ENCODE measurements around the gene FRMD1. TPM values are rescaled to one million over a fixed set of nuclear protein-coding genes. Genes with fewer than 3 reads are reported as not detected.

FRMD1 gene
- not detected in 2 replicates for polyA plus RNA-seq (2014; cell fraction: cytosol; rRNA removed)
- not detected in 2 replicates for polyA plus RNA-seq (2014; cell fraction: nucleus; rRNA removed)

- DNase-seq (ENCODE audit: low spot score) = no peak
Measured at GRCh38 chr6:168078943-168079405, at the start of gene FRMD1. Gene FRMD1, minus strand, starts transcription at chr6:168079212. Its CDS starts 118 bp downstream, at chr6:168079094.

DNA sequence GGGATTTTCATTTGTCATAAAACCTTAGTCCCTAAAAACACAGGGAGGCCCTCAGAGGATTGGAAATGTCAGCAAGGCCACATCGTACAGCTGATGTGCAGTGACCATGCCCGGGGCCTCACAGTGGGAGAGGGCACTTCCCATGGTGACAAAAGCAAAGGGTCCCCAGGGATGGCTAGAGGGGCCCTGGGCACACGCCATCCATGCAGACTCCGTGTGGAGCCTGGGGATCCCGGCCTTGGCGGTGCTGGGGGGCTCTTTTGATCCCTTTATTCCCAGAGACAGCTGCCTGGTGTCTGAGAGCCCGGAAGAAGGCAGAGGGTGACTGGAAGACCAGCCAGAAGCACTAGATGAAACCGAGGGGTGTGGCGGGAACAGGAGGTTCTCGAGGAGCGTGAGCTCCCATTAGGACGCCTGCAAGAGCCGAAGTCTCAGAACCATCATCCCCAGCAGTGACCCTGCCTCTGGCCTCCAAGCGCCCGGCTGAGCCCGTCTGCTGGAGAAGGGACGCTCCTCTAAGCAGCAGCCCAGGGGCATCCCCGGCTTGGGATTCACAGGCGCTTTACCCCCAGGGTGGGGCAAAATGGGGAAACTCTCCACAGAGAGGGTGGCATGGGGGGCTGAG is 49.1 kb upstream of the FRMD1 start:
- no peak for DNase-seq (ENCODE audit: low spot score)

- DNase-seq (ENCODE audit: low spot score) = no peak
Measured at GRCh38 chr6:168127384-168127868, 48.4 kb upstream of the FRMD1 start.

DNA sequence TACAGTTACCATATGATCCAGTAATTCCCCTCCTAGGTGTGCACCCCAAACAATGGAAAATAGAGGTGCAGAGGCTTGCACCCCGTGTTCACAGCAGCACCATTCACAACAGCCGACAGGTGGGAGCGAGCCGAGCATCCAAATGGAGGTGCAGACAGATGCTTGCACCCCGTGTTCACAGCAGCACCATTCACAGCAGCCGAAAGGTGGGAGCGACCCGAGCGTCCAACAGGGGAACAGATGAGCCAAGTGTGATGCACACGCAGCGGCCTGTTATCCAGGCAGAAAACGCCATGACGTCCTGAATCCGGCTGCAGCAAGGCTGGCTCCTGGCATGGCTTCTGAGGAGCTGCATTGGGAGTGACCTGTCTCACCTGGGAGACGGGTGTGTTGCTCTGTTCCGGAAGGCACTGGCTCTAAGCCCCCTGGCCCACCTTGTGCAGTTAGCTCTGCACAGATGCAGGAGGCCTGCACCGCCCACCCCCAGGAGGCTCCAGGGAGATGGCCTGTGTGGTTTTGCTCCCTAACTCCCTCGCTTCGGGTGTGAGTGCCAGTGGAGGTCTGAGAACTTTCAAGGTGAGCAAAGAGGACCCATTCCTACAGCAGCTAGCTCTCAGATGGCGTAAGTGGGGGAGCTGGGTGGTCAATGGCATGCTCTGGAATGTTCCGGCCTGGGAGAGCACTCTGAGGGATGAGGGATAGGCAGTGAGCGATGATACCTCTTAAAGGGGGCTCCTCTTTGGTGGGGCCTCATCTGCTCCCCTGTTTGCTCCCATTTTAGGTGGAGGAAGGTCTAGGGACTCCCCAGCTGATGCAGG is 47.8 kb upstream of the FRMD1 start:
- no peak for DNase-seq (ENCODE audit: low spot score)

GRCh38 chr6:168125429-168126001 is 46.5 kb upstream of the FRMD1 start:
- no peak for DNase-seq (ENCODE audit: low spot score)

GRCh38 chr6:168124921-168125320 is 45.9 kb upstream of the FRMD1 start:
- DNase-seq (ENCODE audit: low spot score) = no peak

GRCh38 chr6:168124158-168124557 is 45.1 kb upstream of the FRMD1 start:
- no peak for DNase-seq (ENCODE audit: low spot score)

DNA sequence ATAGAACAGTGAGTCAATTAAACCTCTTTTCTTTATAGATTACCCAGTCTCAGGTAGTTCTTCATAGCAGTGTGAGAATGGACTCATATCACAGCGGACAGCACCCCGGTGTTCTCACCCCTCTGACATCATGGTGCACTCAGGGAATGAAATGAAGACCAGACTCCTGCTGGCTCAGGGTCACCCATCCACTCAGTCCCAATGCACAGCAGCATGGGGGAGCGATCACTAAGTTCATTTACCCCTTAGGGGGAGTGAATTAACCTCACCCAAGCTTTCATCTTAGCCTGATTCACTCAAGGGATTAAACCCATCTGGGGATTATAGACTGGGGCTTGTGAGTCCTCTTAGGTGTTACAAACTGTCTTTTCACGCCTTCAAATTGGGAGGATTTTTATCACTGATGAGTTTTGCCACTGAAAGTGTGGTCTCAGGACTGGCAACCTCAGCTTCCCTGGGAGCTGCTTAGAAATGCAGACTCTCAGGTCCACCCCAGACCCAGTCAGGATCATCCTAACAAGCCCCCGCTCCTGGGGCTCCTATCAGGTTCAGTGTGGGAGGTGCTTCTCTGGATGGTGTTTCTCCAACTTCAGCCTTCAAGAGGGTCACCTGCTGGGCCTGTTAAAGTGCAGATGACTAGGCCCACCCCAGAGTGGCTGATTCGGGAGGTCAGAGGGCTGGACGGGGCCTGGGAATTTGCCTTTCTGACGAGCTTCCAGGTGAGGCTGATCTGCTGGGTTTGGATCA is 44.3 kb upstream of the FRMD1 start:
- DNase-seq (ENCODE audit: low spot score) = no peak

GRCh38 chr6:168122521-168122920 is 43.5 kb upstream of the FRMD1 start:
- DNase-seq (ENCODE audit: low spot score) = no peak

DNA sequence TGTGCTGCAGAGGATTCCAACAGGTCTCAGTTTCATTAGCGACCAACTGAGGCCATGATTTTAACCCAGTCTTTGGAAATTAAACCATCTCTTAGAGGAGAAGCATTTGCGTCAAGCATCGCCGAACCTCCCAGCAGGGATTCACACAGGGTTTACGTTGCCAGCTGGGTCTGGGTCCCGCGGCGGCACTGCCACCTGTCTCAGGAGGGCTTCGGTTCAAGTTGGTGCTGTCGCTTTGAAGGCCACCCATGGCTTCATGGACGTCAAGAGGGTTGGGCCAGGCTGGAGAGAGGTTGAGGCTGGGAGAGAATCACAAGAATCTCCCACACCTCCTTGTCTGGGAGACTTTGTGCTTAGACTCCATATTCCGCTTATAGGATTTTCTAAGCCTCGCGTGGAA is 43.0 kb upstream of the FRMD1 start:
- no peak for DNase-seq (ENCODE audit: low spot score)

GRCh38 chr6:168121303-168121665 is 42.3 kb upstream of the FRMD1 start:
- DNase-seq (ENCODE audit: low spot score) = no peak

- no peak for DNase-seq (ENCODE audit: low spot score)
Measured at GRCh38 chr6:168120390-168121302, 41.6 kb upstream of the FRMD1 start.

- no peak for DNase-seq (ENCODE audit: low spot score)
Measured at GRCh38 chr6:168119539-168119938, 40.5 kb upstream of the FRMD1 start.

DNA sequence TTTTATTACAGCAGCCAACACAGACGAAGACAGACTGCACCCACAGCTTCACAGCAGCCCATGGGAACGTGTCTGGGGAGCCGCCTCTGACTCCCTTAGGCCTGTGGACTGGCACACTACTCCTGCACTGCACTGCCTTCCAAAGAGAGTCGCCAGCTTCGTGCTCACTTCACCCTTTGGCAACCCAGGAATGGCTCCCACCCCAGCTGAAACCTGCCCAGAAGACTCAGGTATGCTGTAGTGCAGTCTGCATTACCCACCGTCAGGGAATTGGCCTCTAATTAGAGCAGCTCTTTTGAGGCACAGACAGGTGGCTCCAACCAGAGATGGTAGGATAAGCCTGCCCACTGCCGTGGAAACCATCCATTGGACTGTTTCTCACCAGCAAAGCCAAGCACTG is 39.9 kb upstream of the FRMD1 start:
- DNase-seq (ENCODE audit: low spot score) = no peak

DNA sequence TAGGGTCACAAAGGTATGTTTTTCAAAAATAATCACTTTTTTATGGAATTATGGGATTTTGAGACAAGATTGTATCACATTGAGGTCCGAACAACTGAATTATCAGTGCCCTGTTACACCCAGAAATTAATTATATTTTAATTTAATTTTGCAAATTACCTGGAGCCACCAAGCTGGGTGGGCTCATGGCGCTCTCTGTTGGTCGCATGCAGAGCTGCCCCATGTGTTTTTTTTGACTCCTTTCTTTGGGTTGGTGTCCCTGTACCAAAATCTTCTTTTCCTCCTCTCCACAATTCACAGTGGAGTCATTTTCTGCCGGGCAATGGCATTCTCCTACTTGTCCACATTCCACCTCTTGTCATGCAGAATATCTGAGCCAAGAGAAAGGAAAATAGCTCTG is 38.9 kb upstream of the FRMD1 start:
- DNase-seq (ENCODE audit: low spot score) = no peak

DNA sequence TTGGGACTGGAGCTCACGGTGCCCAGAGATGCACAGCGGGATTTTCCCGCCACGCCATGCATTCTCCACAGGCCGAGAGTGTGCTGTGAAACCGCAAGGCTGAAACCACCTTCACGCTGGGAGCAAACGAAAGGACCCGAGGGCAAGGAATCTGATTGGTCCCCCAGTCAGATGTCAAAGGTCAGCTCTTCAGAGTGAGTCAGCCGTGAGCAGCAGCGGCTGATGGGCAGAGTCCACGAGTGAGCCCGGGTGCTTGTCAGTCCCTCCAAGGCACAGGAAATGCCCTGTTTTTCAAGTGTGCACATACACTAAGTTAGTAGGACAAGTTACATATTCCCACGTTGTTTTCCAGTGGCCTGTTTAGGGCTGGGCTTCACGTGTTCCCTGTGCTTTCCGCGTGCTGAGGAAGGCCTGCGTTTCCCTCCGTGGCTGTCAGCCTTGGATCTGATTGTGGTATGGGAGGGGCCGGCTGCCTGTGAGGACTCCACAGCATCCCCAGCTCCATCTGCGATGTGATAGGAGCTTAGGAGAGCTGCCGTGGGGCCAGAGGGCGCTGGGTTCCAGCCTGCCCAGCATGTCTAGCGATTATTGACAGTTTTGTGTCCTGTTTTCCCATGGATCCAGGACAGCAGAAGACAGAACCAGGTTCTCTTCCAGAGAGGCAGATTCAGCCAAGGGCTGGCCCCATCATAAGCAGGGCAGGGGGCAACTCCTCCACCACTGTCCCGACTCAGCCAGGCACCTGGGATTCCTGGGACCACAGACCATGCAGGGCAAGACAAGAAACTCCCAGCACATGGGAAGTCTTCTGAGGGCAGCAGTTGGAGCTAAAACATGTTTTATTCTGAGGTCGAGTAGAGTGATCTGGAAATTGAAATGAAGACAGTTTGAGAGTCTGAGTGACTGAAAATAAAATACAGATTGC is 38.2 kb upstream of the FRMD1 start:
- peak; percentile 17 for DNase-seq (ENCODE audit: low spot score)

- no peak for DNase-seq (ENCODE audit: low spot score)
Measured at GRCh38 chr6:168116438-168116974, 37.5 kb upstream of the FRMD1 start.

DNA sequence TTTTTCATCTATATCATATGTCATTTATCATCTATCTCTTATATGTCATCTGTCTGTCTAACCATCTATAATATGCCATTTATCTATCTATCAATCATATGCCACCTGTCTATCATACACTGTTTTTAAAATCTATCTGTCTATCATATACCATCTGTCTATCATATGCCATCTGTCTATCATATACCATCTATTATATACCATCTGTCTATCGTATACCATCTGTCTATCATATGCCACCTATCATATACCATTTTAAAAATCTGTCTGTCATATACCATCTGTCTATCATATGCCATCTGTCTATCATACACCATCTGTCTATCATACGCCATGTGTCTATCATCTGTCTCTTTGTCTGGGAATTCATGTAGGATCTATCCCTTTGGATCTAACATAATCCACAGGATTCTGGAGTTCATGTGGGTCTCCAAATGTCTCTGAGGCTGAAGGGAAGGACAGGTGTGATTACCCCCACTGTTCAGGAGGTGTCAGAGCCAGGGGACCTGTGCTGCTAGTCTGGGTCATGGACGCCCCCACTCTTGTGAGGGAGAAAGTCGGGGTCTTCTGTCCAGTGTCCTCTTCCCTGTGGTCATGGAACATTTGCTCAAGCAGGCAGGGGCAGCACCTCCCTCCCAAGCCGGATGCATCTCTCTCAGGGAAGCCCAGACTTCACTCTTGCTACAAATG is 36.9 kb upstream of the FRMD1 start:
- DNase-seq (ENCODE audit: low spot score) = no peak

DNA sequence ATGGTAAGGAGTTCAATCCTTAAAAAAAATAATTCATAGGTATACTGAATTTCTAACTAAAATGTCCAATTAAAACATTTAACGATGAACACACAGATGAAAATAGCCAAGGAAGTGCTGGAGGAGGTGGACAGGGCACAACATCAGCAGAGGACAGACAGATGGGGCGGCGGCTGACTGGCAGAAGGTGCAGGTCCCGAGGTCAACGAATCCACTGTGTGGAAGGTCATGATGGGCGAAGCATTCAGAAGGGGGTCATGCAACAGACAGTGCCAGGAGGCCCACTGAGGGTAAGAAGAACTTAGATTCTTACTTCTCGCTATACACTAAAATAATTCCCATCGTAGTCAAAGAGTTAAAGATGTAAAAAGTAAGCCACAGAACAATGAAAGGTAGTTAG is 34.2 kb upstream of the FRMD1 start:
- DNase-seq (ENCODE audit: low spot score) = no peak
